Astrocyte of the cerebellum (primary cell): ENCODE measurements around the gene SPDEF.

ENCODE experiments used
- DNase-seq: peaks from one replicate; pipeline ENCODE4 v3.0.0-alpha.2; 2011; ENCODE audit warnings: low read depth
- H3K4me3 ChIP-seq: 2 replicates; pipeline ENCODE4 v1.5.1; 2011; ENCODE audit warnings: mild to moderate bottlenecking, low read depth, low read length, moderate library complexity
- in situ Hi-C: cut with HindIII; loops from 2 replicates; pipeline ENCODE4 v1.10.0; 2017; ENCODE audit warnings: low sequenced_read_pairs
- TF ChIP-seq, protein P1 (sequence below): IDR thresholded peaks from 2 replicates; pipeline ENCODE4 v1.5.1; 2012; ENCODE audit warnings: low read length, low read depth, moderate library complexity, mild to moderate bottlenecking; ENCODE audit errors: missing control alignments

SPDEF gene

GRCh38 chr6:34560366-34561226 is 4.5 kb upstream of the SPDEF start:
- H3K4me3 ChIP-seq, result no peak overlapping the region
- TF ChIP-seq, protein P1, sequence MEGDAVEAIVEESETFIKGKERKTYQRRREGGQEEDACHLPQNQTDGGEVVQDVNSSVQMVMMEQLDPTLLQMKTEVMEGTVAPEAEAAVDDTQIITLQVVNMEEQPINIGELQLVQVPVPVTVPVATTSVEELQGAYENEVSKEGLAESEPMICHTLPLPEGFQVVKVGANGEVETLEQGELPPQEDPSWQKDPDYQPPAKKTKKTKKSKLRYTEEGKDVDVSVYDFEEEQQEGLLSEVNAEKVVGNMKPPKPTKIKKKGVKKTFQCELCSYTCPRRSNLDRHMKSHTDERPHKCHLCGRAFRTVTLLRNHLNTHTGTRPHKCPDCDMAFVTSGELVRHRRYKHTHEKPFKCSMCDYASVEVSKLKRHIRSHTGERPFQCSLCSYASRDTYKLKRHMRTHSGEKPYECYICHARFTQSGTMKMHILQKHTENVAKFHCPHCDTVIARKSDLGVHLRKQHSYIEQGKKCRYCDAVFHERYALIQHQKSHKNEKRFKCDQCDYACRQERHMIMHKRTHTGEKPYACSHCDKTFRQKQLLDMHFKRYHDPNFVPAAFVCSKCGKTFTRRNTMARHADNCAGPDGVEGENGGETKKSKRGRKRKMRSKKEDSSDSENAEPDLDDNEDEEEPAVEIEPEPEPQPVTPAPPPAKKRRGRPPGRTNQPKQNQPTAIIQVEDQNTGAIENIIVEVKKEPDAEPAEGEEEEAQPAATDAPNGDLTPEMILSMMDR, result no peak
- no peak for DNase-seq
- in situ Hi-C loops, result no loop called here

- TF ChIP-seq, protein P1, result no peak
- H3K4me3 ChIP-seq, result no peak overlapping the region
- no peak for DNase-seq
- in situ Hi-C loops, result no loop called here
These were observed 3.7 kb upstream of the SPDEF start for GRCh38 chr6:34559651-34560365.

DNA sequence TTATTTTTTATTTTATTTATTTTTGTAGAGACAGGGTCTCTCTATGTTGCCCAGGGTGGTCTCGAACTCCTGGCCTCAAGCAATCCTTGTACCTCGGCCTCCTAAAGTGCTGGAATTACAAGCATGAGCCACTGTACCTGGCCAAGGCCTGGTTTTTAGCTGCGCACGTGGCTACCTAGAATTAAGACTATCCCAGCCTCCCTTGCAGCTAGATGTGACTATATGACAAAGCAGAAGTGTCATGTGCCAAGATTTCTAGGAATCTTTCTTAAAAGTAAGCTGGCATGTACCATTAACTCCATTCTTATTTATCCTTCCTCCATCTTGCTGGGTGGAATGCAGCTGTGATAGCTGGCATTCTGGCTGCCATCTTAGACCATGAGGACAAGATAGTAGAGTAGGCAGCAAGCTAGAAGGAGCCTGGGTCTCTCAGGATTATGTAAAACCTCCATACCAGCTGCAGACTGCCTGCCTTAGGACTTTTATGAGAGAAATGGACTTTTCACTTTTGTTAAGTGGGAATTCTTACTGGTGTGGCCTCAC is 2.1 kb upstream of the SPDEF start:
- no peak overlapping the region for H3K4me3 ChIP-seq
- TF ChIP-seq, protein P1, result no peak
- in situ Hi-C loops, result no loop called here
- DNase-seq, result no peak

- H3K4me3 ChIP-seq, result no peak overlapping the region
- no peak for DNase-seq
- TF ChIP-seq, protein P1, result no peak
- in situ Hi-C loops, result no loop called here
These were observed 1.1 kb upstream of the SPDEF start for GRCh38 chr6:34557228-34557627.

- no peak overlapping the region for H3K4me3 ChIP-seq
- in situ Hi-C loops, result no loop called here
- DNase-seq, result no peak
- TF ChIP-seq, protein P1, result no peak
These were observed 364 bp upstream of the SPDEF start for GRCh38 chr6:34556493-34556892.

DNA sequence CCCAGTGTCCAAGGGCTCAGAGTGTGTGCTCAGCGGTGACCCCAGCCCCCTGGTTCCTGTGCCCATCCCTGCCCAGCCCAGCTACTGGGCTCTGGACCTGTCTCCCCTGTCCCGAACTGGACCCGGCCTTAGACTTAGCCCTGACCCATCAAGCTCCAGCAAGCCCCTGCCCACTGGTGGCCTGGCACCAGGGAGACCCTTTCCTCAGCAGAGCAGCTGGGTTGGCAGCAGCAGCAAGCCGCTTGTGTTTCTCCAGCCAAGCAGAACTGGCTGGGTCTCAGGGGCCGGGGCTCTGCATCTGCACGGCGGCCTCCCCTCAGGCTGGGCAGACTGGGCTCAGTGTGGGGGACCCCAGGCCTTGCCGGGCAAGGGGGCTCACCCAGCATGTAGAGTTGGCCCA is 801 bp downstream of the SPDEF start:
- no peak overlapping the region for H3K4me3 ChIP-seq
- in situ Hi-C loops, result no loop called here

More for the DNA sequence above, 801 bp downstream of the SPDEF start:
- no peak for DNase-seq
- TF ChIP-seq, protein P1, result no peak
